Bronchial smooth muscle cell (primary cell): Measurements from ENCODE around the gene SEL1L. TPM values are rescaled to one million over a fixed set of nuclear protein-coding genes. Genes with fewer than 3 reads are reported as not detected.

Experiments
- total RNA-seq: library from RNA; depleted of rRNA; stranded (reverse); fragments of >200 nt; gene quantifications from 2 replicates; pipeline ENCODE4 v1.2.1, GENCODE V29; 2014

Gene SEL1L
- 72.0 and 137 TPM in 2 replicates for total RNA-seq

GRCh38 chr14:81533536-81534343, at the start of gene SEL1L:
SEL1L (minus strand) TSS chr14:81533853; CDS start chr14:81533744, 109 bp downstream.

Other genes starting within 250 kb of the SEL1L start
- gene STON2, start 133.5 kb downstream of the SEL1L start, total RNA-seq, result 0.79 and 4.9 TPM in 2 replicates